Activated CD8-positive, alpha-beta memory T cell treated with anti-CD3 and anti-CD28 coated beads, Interleukin-2, amount 50 U/mL, for 1 hour (primary cell): ENCODE results near the gene CLRN1.

Experiments
- DNase-seq: peaks from one replicate; pipeline ENCODE4 v3.0.0-alpha.2; 2020; ENCODE audit errors: extremely low read depth

The CLRN1 gene

GRCh38 chr3:150920236-150920635 lies 52.3 kb downstream of the CLRN1 start:
- no peak for DNase-seq

GRCh38 chr3:150917951-150918350 lies 54.6 kb downstream of the CLRN1 start:
- no peak for DNase-seq

GRCh38 chr3:150913133-150913922 lies 59.2 kb downstream of the CLRN1 start:
- DNase-seq: no peak

- no peak for DNase-seq
Measured at GRCh38 chr3:150912501-150912900, 60.0 kb downstream of the CLRN1 start.

GRCh38 chr3:150911771-150912170 lies 60.8 kb downstream of the CLRN1 start:
- no peak for DNase-seq

- DNase-seq: no peak
Measured at GRCh38 chr3:150906461-150906860, 66.1 kb downstream of the CLRN1 start.

- DNase-seq: no peak
Measured at GRCh38 chr3:150905746-150906145, 66.8 kb downstream of the CLRN1 start.

GRCh38 chr3:150905339-150905738 lies 67.2 kb downstream of the CLRN1 start, which contains the start of gene MINDY4B:
Gene MINDY4B (minus strand): TSS chr3:150905439. CDS start chr3:150905439, 0 bp downstream.
- DNase-seq: no peak

GRCh38 chr3:150902988-150903387 lies 69.5 kb downstream of the CLRN1 start:
- no peak for DNase-seq

- DNase-seq: no peak
Measured at GRCh38 chr3:150901793-150902192, 70.7 kb downstream of the CLRN1 start.

GRCh38 chr3:150899141-150899540 lies 73.4 kb downstream of the CLRN1 start:
- no peak for DNase-seq

- DNase-seq: no peak
Measured at GRCh38 chr3:150898046-150898754, 74.3 kb downstream of the CLRN1 start.

GRCh38 chr3:150897592-150897991 lies 74.9 kb downstream of the CLRN1 start:
- DNase-seq: no peak

GRCh38 chr3:150890831-150891230 lies 81.7 kb downstream of the CLRN1 start:
- DNase-seq: no peak

- no peak for DNase-seq
Measured at GRCh38 chr3:150890295-150890694, 82.2 kb downstream of the CLRN1 start.

- DNase-seq: no peak
Measured at GRCh38 chr3:150889106-150889505, 83.4 kb downstream of the CLRN1 start.

GRCh38 chr3:150887031-150887430 lies 85.5 kb downstream of the CLRN1 start:
- DNase-seq: no peak

GRCh38 chr3:150885535-150885934 lies 87.0 kb downstream of the CLRN1 start:
- DNase-seq: no peak

- no peak for DNase-seq
Measured at GRCh38 chr3:150878996-150879575, 93.4 kb downstream of the CLRN1 start.

GRCh38 chr3:150878290-150878689 lies 94.2 kb downstream of the CLRN1 start:
- DNase-seq: no peak

- DNase-seq: no peak
Measured at GRCh38 chr3:150877303-150877702, 95.2 kb downstream of the CLRN1 start.

- no peak for DNase-seq
Measured at GRCh38 chr3:150876611-150877265, 95.8 kb downstream of the CLRN1 start.
